Fibroblast of skin of left biceps (primary cell): ENCODE results near the gene MRPL55.

ENCODE experiments used
- DNase-seq, 2 experiments: peaks; one replicate each; pipeline ENCODE4 v3.0.0-alpha.2; 2013; ENCODE audit warnings: low read depth in 2 of 2

MRPL55 gene

DNA sequence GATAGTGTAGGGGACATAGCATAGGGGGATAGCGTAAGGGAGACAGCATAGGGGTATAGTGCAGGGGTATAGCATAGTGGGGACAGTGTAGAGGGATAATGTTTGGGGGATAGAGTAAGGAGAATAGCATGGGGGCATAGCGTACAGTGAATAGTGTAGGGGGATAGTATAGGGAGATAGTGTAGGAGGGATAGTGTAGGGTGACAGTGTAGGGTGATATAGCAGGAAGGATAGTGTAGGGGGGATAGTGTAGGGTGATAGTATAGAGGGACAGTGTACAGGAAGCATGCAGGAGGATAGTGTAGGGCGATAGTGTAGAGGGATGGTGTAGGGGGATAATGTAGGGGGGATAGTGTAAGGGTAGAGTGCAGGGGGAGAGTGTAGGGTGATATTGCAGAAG lies 38.2 kb downstream of the MRPL55 start:
- no peak for DNase-seq

DNA sequence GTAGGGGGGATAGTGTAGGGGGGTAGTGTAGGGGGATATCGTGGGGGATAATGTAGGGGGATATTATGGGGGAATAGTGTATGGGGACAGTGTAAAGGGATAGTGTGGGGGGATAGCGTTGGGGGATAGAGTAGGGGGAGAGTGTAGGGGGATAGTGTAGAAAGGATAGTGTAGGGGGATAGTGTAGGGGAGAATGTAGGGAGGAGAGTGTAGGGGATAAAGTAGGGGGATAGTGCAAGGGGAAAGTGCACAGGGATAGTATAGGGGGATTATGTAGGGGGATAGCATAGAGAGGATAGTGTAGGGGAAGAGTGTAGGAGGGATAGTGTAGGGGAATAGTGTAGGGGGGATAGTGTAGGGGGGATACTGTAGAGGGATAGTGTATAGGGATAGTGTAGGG lies 38.9 kb downstream of the MRPL55 start:
- no peak for DNase-seq

DNA sequence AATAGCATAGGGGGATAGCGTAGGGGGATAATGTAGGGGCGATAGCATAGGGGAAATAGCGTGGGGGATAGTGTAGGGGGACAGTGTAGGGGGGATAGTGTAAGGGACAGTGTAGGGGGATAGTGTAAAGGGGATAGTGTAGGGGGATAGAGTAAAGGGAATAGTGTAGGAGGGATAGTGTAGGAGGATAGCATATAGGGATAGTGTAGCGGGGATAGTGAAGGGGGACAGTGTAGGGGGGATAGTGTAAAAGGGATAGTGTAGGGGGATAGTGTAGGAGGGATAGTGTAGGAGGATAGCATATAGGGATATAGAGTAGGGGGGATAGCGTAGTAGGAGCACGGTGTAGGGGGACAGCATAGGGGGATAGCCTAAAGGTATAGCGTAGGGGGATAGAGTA lies 40.7 kb downstream of the MRPL55 start:
- no peak for DNase-seq

DNA sequence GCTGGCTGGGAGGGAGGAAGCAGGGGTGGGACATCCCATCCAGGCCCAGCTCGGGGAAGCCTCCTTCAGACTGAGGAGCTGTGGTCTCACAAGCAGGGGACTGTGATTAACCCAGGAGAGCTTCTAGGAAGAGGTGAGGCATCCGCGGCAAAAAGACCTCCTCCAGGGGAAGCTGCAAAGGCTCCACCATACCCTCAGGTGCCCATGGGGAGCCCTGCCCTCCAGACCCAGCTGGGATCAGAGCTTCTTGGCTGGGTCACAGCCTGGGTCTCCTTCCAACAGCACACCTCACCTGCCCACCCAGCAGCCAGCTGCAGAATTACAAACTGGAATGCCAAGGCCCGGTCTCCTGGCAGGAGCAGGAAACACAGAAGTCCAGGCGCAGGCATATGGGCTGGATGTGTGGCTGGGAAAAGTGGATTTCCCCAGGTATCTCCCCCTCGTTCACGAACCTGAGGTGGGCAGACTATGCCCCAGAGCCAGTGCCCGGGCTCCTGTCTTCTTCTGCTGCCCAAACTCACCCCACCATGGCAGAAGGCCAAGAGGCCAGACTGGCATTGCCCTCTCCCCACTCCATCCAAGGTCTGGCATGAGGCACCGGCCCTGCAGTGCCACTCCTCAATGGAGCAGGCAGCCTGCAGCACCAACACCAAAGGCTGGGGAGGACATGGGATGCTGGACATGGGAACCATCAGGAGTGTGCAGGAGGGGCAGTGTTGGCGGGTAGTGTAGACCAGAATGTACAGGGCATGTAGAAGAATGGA lies 42.0 kb downstream of the MRPL55 start:
- no peak for DNase-seq

DNA sequence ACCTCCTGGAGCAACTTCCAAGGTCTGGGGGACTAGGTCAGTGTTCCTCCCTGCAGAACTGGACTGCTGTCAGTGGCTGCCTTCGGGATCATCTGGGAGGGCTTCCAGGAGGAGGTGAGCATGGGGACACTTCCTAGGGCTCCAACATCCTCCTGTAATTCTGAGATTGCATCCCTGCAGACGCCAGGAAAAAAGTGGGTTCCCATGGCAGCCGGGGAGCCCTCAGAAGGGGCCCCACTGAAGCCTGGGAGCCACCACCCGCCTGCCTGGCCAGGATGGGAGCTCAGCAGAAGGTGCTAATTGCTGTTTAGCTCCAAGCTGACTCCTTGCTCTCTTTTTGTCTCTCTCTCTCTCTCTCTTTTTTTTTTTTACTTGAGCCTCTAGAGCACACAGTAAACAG lies 42.7 kb downstream of the MRPL55 start:
- DNase-seq = no peak

DNA sequence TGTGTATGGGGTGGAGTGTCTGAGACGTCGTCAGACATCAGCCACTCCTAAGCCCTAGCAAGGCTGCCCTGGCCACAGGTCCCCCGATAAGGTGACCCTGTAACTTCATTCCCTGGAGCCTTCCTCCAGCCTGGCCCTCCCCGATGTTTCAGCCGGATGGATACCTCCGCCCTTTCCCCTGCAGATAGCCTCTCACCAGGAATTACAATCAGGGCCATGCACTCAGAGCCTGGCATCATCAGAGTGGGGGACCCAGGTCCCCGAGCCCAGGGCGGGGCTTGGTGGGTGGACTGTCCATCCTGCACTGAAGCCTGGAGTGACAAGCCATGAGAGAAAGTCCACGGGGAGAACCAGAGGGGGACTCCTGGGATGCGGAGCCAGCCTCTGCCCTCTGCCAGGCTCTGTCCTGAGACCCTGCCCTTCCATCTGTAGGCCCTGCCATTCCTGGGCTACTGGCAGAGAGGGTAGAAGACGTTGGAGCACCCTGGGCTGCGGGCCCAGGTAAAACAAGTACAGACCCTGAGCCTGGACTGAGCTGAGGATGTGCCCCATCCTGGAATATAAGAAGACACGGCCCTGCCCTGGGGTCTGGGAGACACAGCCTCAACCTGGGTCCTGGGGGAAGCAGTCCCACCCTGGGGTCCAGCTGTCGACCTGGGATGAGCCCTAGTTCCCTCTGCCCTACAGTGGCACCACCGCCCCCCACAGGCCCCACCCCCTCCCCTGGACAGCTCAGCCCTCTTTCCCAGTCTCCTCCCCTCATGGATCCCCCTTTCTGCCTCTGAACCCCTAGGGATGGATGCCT lies 43.4 kb downstream of the MRPL55 start:
- no peak for DNase-seq

DNA sequence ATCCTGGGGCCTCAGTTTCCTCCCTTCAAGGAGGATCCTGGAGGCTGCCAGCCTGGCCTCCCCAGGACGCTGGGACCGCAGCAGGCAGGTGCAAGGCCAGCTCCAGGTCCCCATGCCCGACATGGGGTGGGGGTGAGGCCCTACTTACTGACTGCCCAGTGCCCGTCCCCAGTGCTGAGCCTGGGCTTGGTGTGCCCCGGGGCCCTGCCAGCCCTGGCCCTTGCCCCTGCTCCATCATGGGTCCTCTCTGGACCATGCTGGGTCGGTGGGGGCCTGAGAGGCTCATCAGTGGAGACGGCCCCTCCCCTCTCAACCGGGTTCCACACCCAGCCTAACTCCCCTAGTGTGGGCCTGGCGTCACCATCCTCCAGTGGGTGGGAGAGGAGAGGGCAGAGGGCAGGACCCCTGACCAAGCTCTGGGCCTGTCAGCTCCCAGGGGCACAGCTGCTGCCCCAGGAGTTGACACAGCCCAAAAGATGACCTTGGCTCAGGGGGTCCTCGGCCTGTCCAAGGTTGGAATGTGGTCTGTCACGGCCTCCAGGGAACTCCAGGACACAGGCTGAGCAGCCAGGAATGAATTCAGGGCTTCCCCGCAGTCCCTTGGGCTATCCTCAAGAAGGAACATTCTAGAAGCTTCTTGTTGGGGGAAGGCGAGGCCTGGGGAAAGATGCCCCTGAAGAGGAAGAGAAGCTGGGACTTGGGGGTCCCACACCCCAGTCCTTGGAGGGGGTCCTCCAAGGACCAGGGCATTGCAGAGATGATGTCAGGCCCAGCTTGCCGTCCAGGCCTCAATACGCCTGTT lies 44.2 kb downstream of the MRPL55 start:
- no peak for DNase-seq

DNA sequence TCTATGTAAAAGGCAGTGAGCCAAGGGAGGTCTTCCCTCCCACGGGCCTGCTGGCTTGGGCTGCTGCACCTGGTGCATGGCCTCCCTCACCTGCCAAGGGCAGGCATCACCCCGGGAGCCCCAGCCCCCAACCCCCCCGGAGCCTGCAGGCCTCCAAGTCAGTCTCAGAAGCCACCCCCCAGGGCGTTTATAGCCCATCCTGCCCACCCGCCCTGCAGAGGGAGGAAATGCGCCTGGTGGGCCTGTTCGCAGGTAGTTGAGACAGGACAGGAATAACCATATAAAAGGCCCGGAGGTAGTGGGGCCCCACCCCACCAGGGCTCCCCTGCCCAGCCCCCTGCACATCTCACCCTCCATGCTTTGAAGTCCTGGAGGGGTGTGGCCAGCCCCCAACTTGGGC lies 44.8 kb downstream of the MRPL55 start:
- no peak for DNase-seq

DNA sequence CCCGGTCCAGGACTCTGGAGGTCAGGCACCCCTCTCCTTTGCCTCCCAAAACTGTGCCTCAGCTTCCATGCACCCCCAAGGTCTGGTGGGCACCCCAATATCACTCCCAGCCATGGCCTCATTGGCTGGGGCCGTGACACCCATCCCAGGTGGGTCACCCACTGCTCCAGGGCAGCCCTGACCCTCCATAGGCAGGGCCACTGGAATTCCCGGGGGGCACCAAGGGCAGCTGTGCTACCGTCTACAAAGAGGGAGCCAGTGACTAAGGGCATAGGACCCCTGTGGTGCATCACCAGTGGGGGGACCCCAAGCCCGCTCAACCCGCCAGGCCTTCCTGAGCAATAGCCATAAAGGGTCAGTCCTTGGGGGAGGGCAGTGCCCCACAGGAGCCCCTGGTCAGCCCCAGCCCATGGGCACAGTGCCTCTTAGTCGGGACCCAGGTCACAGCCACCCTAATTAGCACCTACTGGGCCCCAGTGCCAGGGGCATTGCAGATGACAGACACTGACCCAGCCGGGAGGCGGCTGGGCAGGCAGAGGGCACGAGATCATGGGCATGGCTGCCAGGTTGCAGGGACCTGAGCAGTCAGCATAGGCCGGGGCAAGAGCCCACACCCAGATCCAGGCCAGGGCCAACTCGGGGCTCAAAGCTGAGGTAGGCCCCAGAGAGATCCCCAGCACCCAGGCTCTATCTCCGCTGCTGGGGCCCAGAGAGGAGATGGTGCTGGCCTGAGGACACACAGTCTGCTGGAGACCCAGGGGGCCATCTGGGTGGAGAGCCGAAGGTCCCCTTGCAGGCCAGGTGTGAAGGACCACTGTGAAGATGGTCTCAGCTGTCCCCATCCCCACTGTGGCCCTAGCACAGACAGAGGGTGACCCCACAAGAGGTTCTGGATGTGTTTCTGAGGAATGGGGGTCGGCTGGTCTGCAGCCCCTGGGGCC lies 45.6 kb downstream of the MRPL55 start:
- no peak for DNase-seq

DNA sequence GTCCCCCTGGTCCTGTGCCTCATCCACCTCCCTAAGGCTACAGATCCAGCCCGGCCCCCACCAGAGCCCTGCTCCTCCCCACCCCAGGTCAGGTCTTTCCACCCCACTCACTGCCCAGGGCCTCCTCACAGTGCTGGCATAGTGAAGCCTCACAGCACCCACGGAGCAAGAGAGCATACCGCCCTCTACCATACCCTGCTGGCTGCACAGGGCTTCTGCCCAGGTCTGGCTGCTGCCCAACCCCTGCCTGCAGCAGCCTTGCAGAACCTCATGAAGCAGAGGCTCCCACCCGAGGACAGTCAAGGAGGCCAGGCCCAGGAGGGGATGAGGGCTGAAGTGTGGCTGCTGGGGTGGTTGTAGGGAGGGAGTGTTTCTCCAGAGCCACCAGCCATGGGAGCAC lies 46.3 kb downstream of the MRPL55 start:
- DNase-seq = no peak

DNA sequence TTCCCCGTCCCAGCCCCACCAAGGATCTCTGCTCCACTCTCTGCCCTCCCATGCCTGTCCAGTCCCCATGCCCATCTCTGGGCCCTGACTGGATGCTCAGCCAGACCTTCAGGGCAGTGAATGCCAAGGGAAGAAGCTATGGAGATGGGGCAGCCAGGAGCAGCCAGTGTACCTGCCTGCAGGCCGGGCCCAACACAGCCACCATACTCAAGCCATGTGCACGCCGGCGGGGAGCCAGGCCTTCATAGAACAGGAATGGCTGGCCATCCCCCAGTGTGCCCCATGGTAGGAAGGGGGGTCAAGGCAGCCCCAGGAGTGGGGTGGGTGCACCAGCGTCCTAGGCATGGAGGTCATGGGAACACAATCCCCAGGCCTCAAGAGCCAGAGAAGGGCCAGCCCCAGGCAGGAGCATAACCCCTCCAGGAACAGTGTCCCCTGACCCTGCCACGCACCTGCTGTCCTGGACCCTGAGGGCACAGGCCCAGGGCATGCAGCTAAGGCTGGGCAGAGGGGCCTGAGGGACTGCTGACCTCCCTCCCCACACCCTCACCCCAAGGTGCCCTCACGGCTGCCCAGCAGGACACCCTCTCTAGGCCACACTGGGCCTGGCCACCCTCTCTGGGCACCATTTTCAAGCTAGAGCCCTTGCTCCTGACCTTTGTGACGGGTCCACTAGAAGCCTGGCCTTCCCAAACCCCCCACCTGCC lies 46.9 kb downstream of the MRPL55 start:
- DNase-seq = no peak

DNA sequence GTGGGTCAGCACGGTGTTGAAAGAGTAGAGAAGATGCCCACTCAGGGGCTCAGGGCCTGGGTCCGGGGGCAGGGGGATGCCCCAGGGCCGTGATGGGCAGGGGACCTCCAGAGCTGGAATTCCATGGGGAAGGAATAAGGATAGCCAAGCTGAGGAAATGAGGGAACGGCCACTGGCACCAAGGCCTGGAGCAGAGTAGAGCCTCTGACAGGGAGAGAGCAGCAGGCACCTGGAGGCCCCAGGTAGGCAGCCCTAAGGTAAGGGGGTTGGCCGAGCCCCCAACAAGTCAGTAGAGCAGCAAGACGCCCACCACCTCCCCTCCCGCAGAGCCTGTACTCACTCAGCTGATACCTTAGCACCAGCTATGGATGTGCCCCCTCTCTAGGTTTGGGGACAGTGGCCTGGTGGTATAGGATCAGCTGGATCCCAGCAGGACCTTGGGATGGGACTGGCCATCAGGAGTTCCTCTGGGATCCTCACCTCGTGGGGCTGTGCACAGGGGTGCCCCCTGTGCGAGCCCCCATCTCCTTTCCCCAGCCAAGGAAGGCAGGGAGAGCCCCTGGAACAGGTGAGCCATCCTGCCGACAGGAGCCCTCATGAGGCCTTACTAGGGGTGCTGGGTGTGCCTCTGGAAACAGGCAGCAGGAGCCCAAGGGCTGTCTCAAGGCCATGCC lies 47.6 kb downstream of the MRPL55 start:
- DNase-seq = no peak

DNA sequence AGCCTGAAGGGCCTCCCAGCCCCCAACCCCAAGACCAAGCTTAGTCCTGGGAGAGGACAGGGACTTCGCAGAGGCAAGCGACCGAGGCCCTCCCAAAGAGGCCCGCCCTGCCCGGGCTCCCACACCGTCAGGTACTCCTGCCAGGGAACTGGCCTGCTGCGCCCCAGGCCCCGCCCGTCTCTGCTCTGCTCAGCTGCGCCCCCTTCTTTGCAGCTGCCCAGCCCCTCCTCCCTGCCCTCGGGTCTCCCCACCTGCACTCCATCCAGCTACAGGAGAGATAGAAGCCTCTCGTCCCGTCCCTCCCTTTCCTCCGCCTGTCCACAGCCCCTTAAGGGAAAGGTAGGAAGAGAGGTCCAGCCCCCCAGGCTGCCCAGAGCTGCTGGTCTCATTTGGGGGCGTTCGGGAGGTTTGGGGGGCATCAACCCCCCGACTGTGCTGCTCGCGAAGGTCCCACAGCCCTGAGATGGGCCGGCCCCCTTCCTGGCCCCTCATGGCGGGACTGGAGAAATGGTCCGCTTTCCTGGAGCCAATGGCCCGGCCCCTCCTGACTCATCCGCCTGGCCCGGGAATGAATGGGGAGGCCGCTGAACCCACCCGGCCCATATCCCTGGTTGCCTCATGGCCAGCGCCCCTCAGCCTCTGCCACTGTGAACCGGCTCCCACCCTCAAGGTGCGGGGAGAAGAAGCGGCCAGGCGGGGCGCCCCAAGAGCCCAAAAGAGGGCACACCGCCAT lies 48.5 kb downstream of the MRPL55 start:
- no peak for DNase-seq

DNA sequence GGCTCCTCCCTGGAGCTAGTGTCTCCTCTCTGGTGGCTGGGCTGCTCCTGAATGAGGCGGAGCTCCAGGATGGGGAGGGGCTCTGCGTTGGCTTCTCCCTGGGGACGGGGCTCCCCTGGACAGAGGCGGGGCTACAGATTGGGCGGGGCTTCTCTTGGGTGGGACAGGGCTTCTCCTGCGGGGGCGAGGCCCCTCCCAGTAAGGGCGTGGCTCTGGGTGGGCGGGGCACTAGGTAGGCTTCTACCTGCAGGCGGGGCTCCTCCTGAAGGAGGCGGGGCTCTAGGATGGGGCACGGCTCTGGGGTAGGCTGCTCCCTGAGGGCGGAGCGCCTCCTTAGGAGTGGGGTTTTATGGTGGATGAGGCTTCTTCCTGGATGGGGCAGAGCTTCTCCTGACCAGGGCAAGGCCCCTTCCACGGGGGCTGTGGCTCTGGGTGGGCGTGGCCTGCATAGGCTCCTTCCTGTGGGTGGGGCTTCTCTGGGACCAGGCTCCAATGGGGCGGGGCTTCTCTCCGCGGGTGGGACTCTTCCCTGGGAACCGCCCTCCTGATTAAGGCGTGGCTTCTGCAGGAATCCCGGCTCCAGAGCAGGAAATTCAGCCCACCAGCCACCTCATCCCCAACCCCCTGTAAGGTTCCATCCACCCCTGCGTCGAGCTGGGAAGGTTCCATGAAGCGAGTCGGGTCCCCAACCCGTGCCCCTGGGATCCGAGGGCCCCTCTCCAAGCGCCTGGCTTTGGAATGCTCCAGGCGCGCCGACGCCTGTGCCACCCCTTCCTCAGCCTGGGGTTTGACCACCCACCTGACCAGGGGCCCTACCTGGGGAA lies 49.3 kb downstream of the MRPL55 start:
- no peak for DNase-seq

DNA sequence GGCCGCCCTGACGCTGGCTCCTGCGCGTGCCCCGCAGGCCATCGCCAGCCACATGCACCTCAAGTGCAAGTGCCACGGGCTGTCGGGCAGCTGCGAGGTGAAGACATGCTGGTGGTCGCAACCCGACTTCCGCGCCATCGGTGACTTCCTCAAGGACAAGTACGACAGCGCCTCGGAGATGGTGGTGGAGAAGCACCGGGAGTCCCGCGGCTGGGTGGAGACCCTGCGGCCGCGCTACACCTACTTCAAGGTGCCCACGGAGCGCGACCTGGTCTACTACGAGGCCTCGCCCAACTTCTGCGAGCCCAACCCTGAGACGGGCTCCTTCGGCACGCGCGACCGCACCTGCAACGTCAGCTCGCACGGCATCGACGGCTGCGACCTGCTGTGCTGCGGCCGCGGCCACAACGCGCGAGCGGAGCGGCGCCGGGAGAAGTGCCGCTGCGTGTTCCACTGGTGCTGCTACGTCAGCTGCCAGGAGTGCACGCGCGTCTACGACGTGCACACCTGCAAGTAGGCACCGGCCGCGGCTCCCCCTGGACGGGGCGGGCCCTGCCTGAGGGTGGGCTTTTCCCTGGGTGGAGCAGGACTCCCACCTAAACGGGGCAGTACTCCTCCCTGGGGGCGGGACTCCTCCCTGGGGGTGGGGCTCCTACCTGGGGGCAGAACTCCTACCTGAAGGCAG lies 50.0 kb downstream of the MRPL55 start:
- no peak for DNase-seq

DNA sequence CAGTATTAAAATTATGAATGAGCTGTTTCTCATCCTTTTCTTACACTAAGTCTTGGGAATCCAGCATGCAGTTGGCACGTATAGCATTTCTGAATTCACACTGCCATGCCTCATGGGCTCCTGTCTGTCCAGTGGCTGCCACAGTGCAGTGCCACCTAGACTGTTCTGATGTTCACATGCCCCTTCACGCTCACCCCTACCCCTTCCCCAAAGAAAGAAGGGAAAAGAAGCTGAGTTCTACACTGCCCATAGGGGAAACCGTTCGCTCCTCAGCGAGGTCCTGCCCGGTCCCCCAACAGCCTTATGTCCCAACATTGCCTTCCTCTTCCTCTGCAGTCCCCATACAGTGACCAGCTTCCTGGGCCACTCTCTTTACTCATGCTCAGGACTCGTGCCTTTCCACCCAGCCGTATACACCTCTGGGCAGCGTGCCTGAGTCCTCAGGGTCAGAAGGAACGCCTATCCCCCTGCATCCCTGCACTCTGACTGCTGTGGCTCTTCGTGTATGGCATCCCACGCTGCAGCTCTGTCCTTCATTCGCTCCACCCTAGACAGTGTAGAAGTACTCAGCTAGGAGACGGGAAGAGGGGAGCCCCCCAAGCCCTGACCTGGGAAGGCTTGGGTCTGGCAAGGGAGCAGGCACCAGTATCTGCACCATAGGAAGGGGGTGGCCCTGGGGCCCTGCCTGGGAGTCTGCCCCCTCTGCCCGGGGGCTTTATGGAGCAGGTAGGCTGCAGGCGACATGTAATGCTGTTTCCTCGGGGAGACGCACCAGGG lies 50.7 kb downstream of the MRPL55 start:
- DNase-seq = no peak
